C4-2B (cell line): ENCODE measurements around the gene PTPRM.

ENCODE experiments used
- CTCF ChIP-seq: fragments of 450-650 bp; conservative IDR thresholded peaks from 2 replicates; pipeline ENCODE4 v1.5.1; 2017; ENCODE audit warnings: mild to moderate bottlenecking
- ZFX ChIP-seq: fragments of 450-650 bp; IDR thresholded peaks from 2 replicates; pipeline ENCODE4 v1.6.1; 2017

GRCh38 chr18:8332286-8332685 lies 765.2 kb downstream of the PTPRM start:
- TF ChIP-seq CTCF, result no peak
- TF ChIP-seq ZFX, result no peak
